Stimulated activated memory B cell treated with anti-CD40 and anti-IgM and Interleukin-4, amounts not matched to agents 10 μg/mL and 1 μg/mL and 100 μg/mL, for 72 hours (primary cell): ENCODE measurements around the gene ARHGEF4.
A peak's percentile ranks its signal among the peaks of the same experiment; 100 is the strongest.

ENCODE experiments used
- ATAC-seq: fragments of 150-1000 bp; cut with Tn5 transposase; 2 replicates; pipeline ENCODE4 v1.10.0; 2021
- H3K27ac Mint-ChIP-seq: one replicate; pipeline ENCODE4 v1.8.0; 2022; ENCODE audit warnings: mild to moderate bottlenecking, mixed read lengths
- H3K27me3 Mint-ChIP-seq: one replicate; pipeline ENCODE4 v1.8.0; 2022; ENCODE audit warnings: mixed read lengths
- H3K36me3 Mint-ChIP-seq: one replicate; pipeline ENCODE4 v1.8.0; 2022; ENCODE audit warnings: mixed read lengths
- H3K4me1 Mint-ChIP-seq: one replicate; pipeline ENCODE4 v1.8.0; 2022; ENCODE audit warnings: mixed read lengths
- H3K4me3 Mint-ChIP-seq: one replicate; pipeline ENCODE4 v1.8.0; 2022; ENCODE audit warnings: mild to moderate bottlenecking, moderate library complexity, mixed read lengths
- H3K9me3 Mint-ChIP-seq: one replicate; pipeline ENCODE4 v1.8.0; 2022; ENCODE audit warnings: mixed read lengths

The ARHGEF4 gene

GRCh38 chr2:130836501-130837174 is at the start of gene ARHGEF4:
Gene ARHGEF4, plus strand, starts transcription at chr2:130836914. Its CDS starts 40 bp downstream, at chr2:130836954.
- Mint-ChIP-seq H3K4me3 (peak within 1 kb of the TSS; percentile 67), H3K27me3 (peaks cover 77% of the 10 kb centered on the region), H3K27ac (no peak within 1 kb of the TSS), H3K9me3 (no peaks in the 10 kb centered on the region), H3K4me1 (peaks cover 13% of the 10 kb centered on the region), H3K36me3 (no peaks in the 10 kb centered on the region)
- ATAC-seq: peak; percentile 34

- Mint-ChIP-seq H3K9me3 (no peaks in the 10 kb centered on the region), H3K36me3 (no peaks in the 10 kb centered on the region), H3K27me3 (peaks cover 14% of the 10 kb centered on the region), H3K4me1 (no peaks in the 10 kb centered on the region), H3K4me3 (no peak overlapping the region), H3K27ac (no peak overlapping the region)
- ATAC-seq: no peak
Measured at GRCh38 chr2:130787841-130788240, 48.9 kb upstream of the ARHGEF4 start.

- H3K36me3 Mint-ChIP-seq: no peaks in the 10 kb centered on the region
- H3K4me3 Mint-ChIP-seq: no peak overlapping the region
- H3K9me3 Mint-ChIP-seq: no peaks in the 10 kb centered on the region
- H3K4me1 Mint-ChIP-seq: peaks cover 8% of the 10 kb centered on the region
- H3K27ac Mint-ChIP-seq: no peak overlapping the region
- H3K27me3 Mint-ChIP-seq: peaks cover 14% of the 10 kb centered on the region
- ATAC-seq: no peak
Measured at GRCh38 chr2:130790312-130790711, 46.4 kb upstream of the ARHGEF4 start.

GRCh38 chr2:130790804-130791616 is 45.7 kb upstream of the ARHGEF4 start:
- peaks cover 14% of the 10 kb centered on the region for H3K27me3 Mint-ChIP-seq
- H3K36me3 Mint-ChIP-seq: no peaks in the 10 kb centered on the region
- H3K9me3 Mint-ChIP-seq: no peaks in the 10 kb centered on the region
- H3K27ac Mint-ChIP-seq: no peak overlapping the region
- ATAC-seq: peak; percentile 21
- H3K4me3 Mint-ChIP-seq: no peak overlapping the region
- peaks cover 8% of the 10 kb centered on the region for H3K4me1 Mint-ChIP-seq

GRCh38 chr2:130791617-130791939 is 45.1 kb upstream of the ARHGEF4 start:
- Mint-ChIP-seq H3K4me3 (no peak overlapping the region), H3K27ac (no peak overlapping the region), H3K27me3 (peaks cover 14% of the 10 kb centered on the region), H3K36me3 (no peaks in the 10 kb centered on the region), H3K9me3 (no peaks in the 10 kb centered on the region), H3K4me1 (peaks cover 8% of the 10 kb centered on the region)
- ATAC-seq: peak; percentile 58

- H3K36me3 Mint-ChIP-seq: no peaks in the 10 kb centered on the region
- H3K27ac Mint-ChIP-seq: no peak overlapping the region
- no peak overlapping the region for H3K4me3 Mint-ChIP-seq
- no peaks in the 10 kb centered on the region for H3K27me3 Mint-ChIP-seq
- H3K4me1 Mint-ChIP-seq: peaks cover 15% of the 10 kb centered on the region
- ATAC-seq: no peak
- H3K9me3 Mint-ChIP-seq: no peaks in the 10 kb centered on the region
Measured at GRCh38 chr2:130795431-130795830, 41.3 kb upstream of the ARHGEF4 start.

GRCh38 chr2:130796290-130796689 is 40.4 kb upstream of the ARHGEF4 start:
- Mint-ChIP-seq H3K9me3 (no peaks in the 10 kb centered on the region), H3K4me3 (no peak overlapping the region), H3K27me3 (no peaks in the 10 kb centered on the region), H3K27ac (no peak overlapping the region), H3K36me3 (no peaks in the 10 kb centered on the region), H3K4me1 (peaks cover 15% of the 10 kb centered on the region)
- no peak for ATAC-seq

- Mint-ChIP-seq H3K27ac (peak overlapping the region; percentile 59), H3K9me3 (no peaks in the 10 kb centered on the region), H3K36me3 (no peaks in the 10 kb centered on the region), H3K4me3 (peak overlapping the region; percentile 77), H3K4me1 (peaks cover 15% of the 10 kb centered on the region), H3K27me3 (no peaks in the 10 kb centered on the region)
- peak; percentile 96 for ATAC-seq
Measured at GRCh38 chr2:130797493-130798435, 39.0 kb upstream of the ARHGEF4 start.

GRCh38 chr2:130798472-130799218 is 38.1 kb upstream of the ARHGEF4 start:
- H3K36me3 Mint-ChIP-seq: no peaks in the 10 kb centered on the region
- no peaks in the 10 kb centered on the region for H3K9me3 Mint-ChIP-seq
- ATAC-seq: no peak
- no peaks in the 10 kb centered on the region for H3K27me3 Mint-ChIP-seq
- H3K4me1 Mint-ChIP-seq: peaks cover 14% of the 10 kb centered on the region
- peak overlapping the region; percentile 77 for H3K4me3 Mint-ChIP-seq
- H3K27ac Mint-ChIP-seq: peak overlapping the region; percentile 59

GRCh38 chr2:130799295-130799694 is 37.4 kb upstream of the ARHGEF4 start:
- H3K4me3 Mint-ChIP-seq: no peak overlapping the region
- no peaks in the 10 kb centered on the region for H3K36me3 Mint-ChIP-seq
- no peak for ATAC-seq
- peaks cover 8% of the 10 kb centered on the region for H3K4me1 Mint-ChIP-seq
- H3K27ac Mint-ChIP-seq: no peak overlapping the region
- H3K9me3 Mint-ChIP-seq: no peaks in the 10 kb centered on the region
- H3K27me3 Mint-ChIP-seq: no peaks in the 10 kb centered on the region

- H3K27ac Mint-ChIP-seq: no peak overlapping the region
- peaks cover 3% of the 10 kb centered on the region for H3K9me3 Mint-ChIP-seq
- peaks cover 10% of the 10 kb centered on the region for H3K4me1 Mint-ChIP-seq
- H3K36me3 Mint-ChIP-seq: no peaks in the 10 kb centered on the region
- H3K27me3 Mint-ChIP-seq: peaks cover 17% of the 10 kb centered on the region
- no peak for ATAC-seq
- H3K4me3 Mint-ChIP-seq: no peak overlapping the region
Measured at GRCh38 chr2:130805613-130806012, 31.1 kb upstream of the ARHGEF4 start.

- Mint-ChIP-seq H3K27me3 (peaks cover 19% of the 10 kb centered on the region), H3K9me3 (peaks cover 3% of the 10 kb centered on the region), H3K36me3 (no peaks in the 10 kb centered on the region), H3K4me3 (no peak overlapping the region), H3K27ac (no peak overlapping the region), H3K4me1 (peaks cover 18% of the 10 kb centered on the region)
- no peak for ATAC-seq
Measured at GRCh38 chr2:130806370-130806769, 30.3 kb upstream of the ARHGEF4 start.

GRCh38 chr2:130807659-130808385 is 28.9 kb upstream of the ARHGEF4 start:
- no peak overlapping the region for H3K27ac Mint-ChIP-seq
- H3K27me3 Mint-ChIP-seq: peaks cover 19% of the 10 kb centered on the region
- no peak overlapping the region for H3K4me3 Mint-ChIP-seq
- H3K9me3 Mint-ChIP-seq: peaks cover 3% of the 10 kb centered on the region
- H3K36me3 Mint-ChIP-seq: no peaks in the 10 kb centered on the region
- peaks cover 25% of the 10 kb centered on the region for H3K4me1 Mint-ChIP-seq
- ATAC-seq: peak; percentile 20
